Activated T-cell treated with anti-CD3 and anti-CD28 coated beads for 48 hours (primary cell): ENCODE results near the gene SRSF8.
"Not testable (repeated sequence)": the region's sequence is repeated elsewhere in the genome, so short reads cannot be mapped to it uniquely, and the experiment has no call there.

Source experiments
- DNase-seq: peaks from one replicate; pipeline ENCODE4 v3.0.0-alpha.2; 2020; ENCODE audit warnings: low read depth

SRSF8 gene, protein sequence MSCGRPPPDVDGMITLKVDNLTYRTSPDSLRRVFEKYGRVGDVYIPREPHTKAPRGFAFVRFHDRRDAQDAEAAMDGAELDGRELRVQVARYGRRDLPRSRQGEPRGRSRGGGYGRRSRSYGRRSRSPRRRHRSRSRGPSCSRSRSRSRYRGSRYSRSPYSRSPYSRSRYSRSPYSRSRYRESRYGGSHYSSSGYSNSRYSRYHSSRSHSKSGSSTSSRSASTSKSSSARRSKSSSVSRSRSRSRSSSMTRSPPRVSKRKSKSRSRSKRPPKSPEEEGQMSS

GRCh38 chr11:95066716-95067038 is at the start of gene SRSF8:
SRSF8 (plus strand) TSS chr11:95066919; CDS start chr11:95067227, 308 bp downstream.
- DNase-seq, result no peak

GRCh38 chr11:95021468-95021867 is 45.3 kb upstream of the SRSF8 start:
- DNase-seq, result not testable (repeated sequence)

- no peak for DNase-seq
These were observed 41.8 kb upstream of the SRSF8 start, which contains the start of gene KDM4E for GRCh38 chr11:95024958-95025357. KDM4E (plus strand) TSS chr11:95025258; CDS start chr11:95025558, 300 bp downstream.

- DNase-seq, result not testable (repeated sequence)
These were observed 41.1 kb upstream of the SRSF8 start for GRCh38 chr11:95025594-95025993.

- DNase-seq, result no peak
These were observed 38.4 kb upstream of the SRSF8 start for GRCh38 chr11:95028357-95028756.

DNA sequence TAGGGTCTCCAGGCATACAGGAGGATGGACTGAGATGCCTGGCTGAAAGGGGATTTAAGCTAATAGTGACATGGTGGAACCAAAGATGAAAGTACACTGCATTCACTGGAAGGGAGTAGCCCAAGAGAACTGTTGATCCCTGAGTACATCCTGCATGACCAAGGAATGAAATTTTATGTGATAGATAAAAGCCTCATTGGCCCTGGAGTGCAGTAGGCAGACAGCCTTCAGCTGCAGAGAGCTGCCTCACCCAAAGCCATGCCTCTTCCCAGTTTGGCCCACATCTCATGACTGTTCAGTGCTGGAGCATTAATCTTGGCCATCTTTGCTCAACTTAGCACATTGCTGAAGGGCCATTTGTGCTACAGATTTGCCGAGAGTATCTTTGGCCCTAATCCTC is 33.7 kb upstream of the SRSF8 start:
- no peak for DNase-seq

DNA sequence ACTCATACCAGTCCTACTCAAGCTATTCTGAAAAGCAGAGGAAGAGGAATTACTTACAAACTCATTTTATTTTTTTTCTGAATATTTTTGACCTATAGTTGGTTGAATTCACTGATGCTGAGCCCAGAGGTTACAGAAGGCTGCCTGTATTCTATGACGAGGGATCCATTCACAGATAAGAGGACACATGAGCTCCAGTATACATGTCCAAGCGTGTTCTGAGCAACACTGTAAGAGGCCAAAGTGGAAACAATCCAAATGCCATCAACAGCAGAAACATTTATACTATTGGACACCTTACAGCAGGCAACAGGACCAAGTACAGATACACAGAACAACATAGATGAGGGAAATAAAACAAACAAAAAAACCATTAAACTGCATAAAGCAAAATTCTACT is 31.4 kb upstream of the SRSF8 start:
- no peak for DNase-seq

GRCh38 chr11:95037356-95038035 is 29.2 kb upstream of the SRSF8 start:
- DNase-seq, result not testable (repeated sequence)

- no peak for DNase-seq
These were observed 24.5 kb upstream of the SRSF8 start for GRCh38 chr11:95042239-95042638.

DNA sequence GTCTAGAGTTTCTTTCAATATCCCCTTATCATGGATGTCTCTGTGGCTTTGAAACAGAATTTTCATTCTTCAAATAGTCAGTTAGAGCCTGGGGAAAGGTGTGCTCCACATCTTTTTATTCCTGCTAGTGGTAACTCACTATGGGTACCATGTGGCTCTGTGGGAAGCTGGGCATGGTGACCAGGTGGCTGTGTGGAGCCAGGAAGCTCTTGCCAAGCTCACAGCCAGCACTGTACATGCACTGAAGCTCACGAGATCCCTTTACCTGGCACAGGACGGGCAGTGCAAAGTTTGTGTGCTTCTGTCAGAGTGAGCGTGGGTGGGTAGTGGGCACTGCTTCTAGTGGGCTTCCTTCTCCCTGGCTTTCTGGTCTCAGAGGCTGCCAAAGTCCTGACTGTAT is 23.8 kb upstream of the SRSF8 start:
- DNase-seq, result no peak

- DNase-seq, result no peak
These were observed 22.7 kb upstream of the SRSF8 start for GRCh38 chr11:95044010-95044409.

- DNase-seq, result no peak
These were observed 20.9 kb upstream of the SRSF8 start for GRCh38 chr11:95045812-95046211.

DNA sequence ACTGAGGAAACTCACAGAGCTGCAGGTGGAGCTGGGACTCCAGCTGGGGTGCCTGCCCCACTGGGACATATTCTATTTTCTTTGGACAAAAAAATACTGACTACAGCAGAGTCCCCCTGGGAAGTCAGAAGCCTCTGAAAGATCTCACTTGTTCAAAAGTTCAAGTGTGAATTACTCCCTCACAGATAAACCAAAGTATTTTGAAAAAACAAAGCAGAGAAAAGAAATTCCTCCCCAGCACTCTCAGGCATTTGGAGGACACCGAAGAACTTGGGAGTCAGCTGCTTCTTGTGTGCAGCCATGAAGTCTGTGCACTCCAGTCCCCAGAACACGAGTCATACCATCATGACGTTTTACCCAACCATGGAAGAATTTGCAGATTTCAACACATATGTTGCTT is 17.6 kb upstream of the SRSF8 start, which contains the start of gene KDM4F:
Gene KDM4F, plus strand, starts transcription at position 301 of the 400 bp plus-strand sequence.
- not testable (repeated sequence) for DNase-seq

GRCh38 chr11:95050595-95051202 is 16.0 kb upstream of the SRSF8 start:
- DNase-seq, result no peak

DNA sequence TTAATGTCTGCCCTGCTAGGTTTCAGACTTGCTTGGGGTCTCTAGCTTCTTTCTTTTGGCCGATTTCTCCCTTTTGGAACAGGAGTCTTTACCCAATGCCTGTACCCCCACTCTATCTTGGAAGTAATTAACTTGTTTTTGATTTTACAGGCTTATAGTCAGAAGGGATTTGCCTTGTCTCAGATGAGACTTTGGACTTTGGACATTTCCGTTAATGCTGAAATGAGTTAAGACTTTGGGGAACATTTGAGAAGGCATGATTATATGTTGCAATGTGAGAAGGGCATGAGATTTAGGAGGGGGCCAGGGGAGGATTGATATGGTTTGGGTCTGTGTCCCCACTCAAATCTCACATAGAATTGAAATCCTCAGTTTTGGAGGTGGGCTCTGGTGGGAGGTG is 12.4 kb upstream of the SRSF8 start:
- DNase-seq, result no peak

DNA sequence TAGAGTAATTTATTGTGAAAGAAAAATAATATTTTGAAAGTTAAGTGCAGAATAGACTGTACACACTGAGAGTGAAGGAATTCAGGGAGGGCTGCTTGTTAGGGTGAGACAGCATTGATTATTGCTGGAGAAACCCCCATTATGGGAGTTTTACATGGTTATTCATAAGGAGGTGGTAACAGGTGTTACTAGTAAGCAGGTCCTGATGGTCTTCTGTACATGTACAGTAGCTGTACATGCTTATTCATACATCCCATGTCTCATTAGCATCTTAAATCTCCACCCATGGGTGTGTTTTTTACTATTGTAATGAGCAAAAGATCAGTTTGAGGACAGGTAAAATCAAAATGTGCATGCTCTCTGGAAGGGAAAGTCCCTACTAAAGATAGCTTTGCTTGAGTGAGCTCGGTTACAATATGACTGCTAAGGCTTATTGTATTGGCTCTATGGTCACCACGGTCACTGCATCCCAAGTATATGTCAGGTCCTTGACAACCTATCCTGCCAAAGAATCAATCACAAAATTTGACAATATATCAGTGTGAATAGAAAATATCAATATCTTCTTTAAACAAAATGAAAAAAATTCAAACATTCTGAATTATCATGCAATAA is 11.3 kb upstream of the SRSF8 start:
- DNase-seq, result no peak

DNA sequence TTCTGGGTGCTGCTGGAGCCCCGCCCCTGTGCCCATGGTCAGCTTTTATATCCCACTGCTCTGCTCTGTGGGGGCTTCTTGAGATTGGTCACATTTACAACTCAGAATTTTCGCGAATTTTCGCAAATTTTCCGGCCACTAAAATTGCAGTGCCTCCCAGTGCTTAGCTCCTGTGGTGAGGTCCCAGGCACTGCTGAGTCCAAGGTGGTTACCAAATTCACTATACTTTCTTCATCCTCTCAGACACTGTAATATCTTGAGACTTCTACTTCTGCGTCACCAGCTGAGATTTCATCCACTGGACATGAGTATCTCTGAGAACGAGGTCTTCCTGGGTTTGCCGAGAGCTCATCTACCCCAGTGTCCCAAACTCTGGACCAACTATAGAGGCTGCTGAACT is 8.8 kb upstream of the SRSF8 start:
- DNase-seq, result no peak

- DNase-seq, result no peak
These were observed 8.1 kb upstream of the SRSF8 start for GRCh38 chr11:95058621-95059020.

- DNase-seq, result no peak
These were observed 7.7 kb upstream of the SRSF8 start for GRCh38 chr11:95059046-95059445.

GRCh38 chr11:95065336-95065735 is 1.4 kb upstream of the SRSF8 start:
- no peak for DNase-seq

DNA sequence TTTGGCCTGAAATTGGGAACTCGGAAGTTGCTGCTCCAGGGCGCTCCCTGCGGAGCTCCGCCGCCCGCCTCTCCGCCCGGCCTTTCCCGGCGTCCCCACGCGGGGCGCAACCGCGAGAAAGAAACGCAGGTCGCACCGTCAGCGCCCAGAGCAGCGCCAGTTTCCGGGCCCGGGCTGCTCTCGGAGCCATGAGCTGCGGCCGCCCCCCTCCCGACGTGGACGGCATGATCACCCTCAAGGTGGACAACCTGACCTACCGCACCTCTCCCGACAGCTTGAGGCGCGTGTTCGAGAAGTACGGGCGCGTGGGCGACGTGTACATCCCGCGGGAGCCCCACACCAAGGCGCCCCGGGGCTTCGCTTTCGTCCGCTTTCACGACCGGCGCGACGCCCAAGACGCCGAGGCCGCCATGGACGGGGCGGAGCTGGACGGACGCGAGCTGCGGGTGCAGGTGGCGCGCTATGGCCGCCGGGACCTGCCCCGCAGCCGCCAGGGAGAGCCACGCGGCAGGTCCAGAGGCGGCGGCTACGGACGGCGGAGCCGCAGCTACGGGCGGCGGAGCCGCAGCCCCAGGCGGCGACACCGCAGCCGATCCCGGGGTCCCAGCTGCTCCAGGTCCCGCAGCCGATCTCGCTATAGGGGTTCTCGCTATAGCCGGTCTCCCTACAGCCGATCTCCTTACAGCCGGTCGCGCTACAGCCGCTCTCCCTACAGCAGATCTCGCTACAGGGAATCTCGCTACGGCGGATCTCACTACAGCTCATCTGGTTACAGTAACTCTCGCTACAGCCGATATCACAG is 521 bp downstream of the SRSF8 start:
- DNase-seq, result peak; percentile 75

GRCh38 chr11:95067841-95068219 is 1.1 kb downstream of the SRSF8 start:
- no peak for DNase-seq
